HepG2 (cell line): Measurements from ENCODE around the gene DCAKD. TPM values are rescaled to one million over a fixed set of nuclear protein-coding genes. Genes with fewer than 3 reads are reported as not detected.

Experiments
- ELF4 ChIP-seq: sonication (generic); formaldehyde crosslinking; IDR thresholded peaks from 2 replicates; pipeline ENCODE4 v1.5.0; 2020; ENCODE audit warnings: missing genetic modification reagents, mild to moderate bottlenecking, moderate library complexity, borderline replicate concordance
- HMGA1 ChIP-seq: sonication (generic); formaldehyde crosslinking; conservative IDR thresholded peaks from 2 replicates; pipeline ENCODE4 v1.4.0; 2020; ENCODE audit warnings: missing genetic modification reagents
- HNRNPK ChIP-seq: fragments of 200-400 bp; formaldehyde crosslinking; IDR thresholded peaks from 2 replicates; pipeline ENCODE4 v1.6.1; 2018; ENCODE audit warnings: low read length, low read depth, moderate library complexity, mild to moderate bottlenecking; ENCODE audit not compliant: poor library complexity, severe bottlenecking
- MAFG ChIP-seq: sonication (generic); formaldehyde crosslinking; IDR thresholded peaks from 2 replicates; pipeline ENCODE4 v1.5.1; 2020; ENCODE audit warnings: mild to moderate bottlenecking, missing genetic modification reagents
- NFATC3 ChIP-seq: sonication (generic); formaldehyde crosslinking; IDR thresholded peaks from 2 replicates; pipeline ENCODE4 v1.5.1; 2020; ENCODE audit warnings: mild to moderate bottlenecking, missing genetic modification reagents
- NONO ChIP-seq, 2 experiments: fragments of 450-650 bp in 1 of 2; sonication (generic) in 1 of 2; formaldehyde crosslinking in 1 of 2; IDR thresholded peaks in 1 of 2; conservative IDR thresholded peaks in 1 of 2; 2 replicates each; pipeline versions ENCODE4 v1.6.1 to v1.8.0; 2017 to 2022; ENCODE audit warnings: mild to moderate bottlenecking in 1 of 2, missing genetic modification reagents in 1 of 2, moderate library complexity in 1 of 2
- RARG ChIP-seq: sonication (generic); formaldehyde crosslinking; IDR thresholded peaks from 2 replicates; pipeline ENCODE4 v1.4.0; 2020; ENCODE audit warnings: low read depth, mild to moderate bottlenecking, missing genetic modification reagents
- SIX1 ChIP-seq: sonication (generic); formaldehyde crosslinking; IDR thresholded peaks from 2 replicates; pipeline ENCODE4 v1.4.0; 2020; ENCODE audit warnings: missing genetic modification reagents, borderline replicate concordance
- SKI ChIP-seq: fragments of 450-650 bp; IDR thresholded peaks from one replicate; pipeline ENCODE4 v1.6.1; 2018; ENCODE audit warnings: mild to moderate bottlenecking; ENCODE audit not compliant: partially characterized antibody
- ZFAT ChIP-seq: sonication (generic); formaldehyde crosslinking; conservative IDR thresholded peaks from 2 replicates; pipeline ENCODE4 v1.8.1; 2023; ENCODE audit warnings: missing genetic modification reagents, inconsistent platforms
- ZFP37 ChIP-seq: sonication (generic); formaldehyde crosslinking; IDR thresholded peaks from 2 replicates; pipeline ENCODE4 v1.4.0; 2020; ENCODE audit warnings: missing genetic modification reagents, borderline replicate concordance
- ZNF672 ChIP-seq: sonication (generic); formaldehyde crosslinking; IDR thresholded peaks from 2 replicates; pipeline ENCODE4 v1.8.1; 2022; ENCODE audit warnings: missing genetic modification reagents
- ZSCAN22 ChIP-seq: sonication (generic); formaldehyde crosslinking; IDR thresholded peaks from 2 replicates; pipeline ENCODE4 v1.4.0; 2020; ENCODE audit warnings: mild to moderate bottlenecking, missing genetic modification reagents
- polyA plus RNA-seq, 8 experiments: library from polyadenylated mRNA; depleted of rRNA in 3 of 8; stranded (reverse) in 7 of 8; unstranded in 1 of 8; fragments of >200 nt; fragmentation: Illumina TruSeq in 4 of 8; extraction: Trizol in 4 of 8; gene quantifications; 2 replicates each; pipeline versions ENCODE4 v1.2.1 to v1.2.3, GENCODE V29; 2011 to 2016; ENCODE audit warnings: low read depth in 4 of 8, missing spikeins in 1 of 8, mixed read lengths in 1 of 8; ENCODE audit not compliant: insufficient read depth in 1 of 8
- total RNA-seq, 5 experiments: library from RNA; depleted of rRNA; stranded (reverse); fragments of >200 nt; fragmentation: Illumina TruSeq; extraction: Trizol; gene quantifications; 2 replicates each; pipeline ENCODE4 v1.2.3, GENCODE V29; 2016; ENCODE audit warnings: low read depth in 1 of 5
- TF ChIP-seq, protein P1 (sequence below): sonication (generic); formaldehyde crosslinking; IDR thresholded peaks from 2 replicates; pipeline ENCODE4 v1.5.0; 2020; ENCODE audit warnings: missing genetic modification reagents, mild to moderate bottlenecking, borderline replicate concordance
- TF ChIP-seq, protein P2 (sequence below): sonication (generic); formaldehyde crosslinking; IDR thresholded peaks from 2 replicates; pipeline ENCODE4 v1.9.0; 2021; ENCODE audit warnings: mild to moderate bottlenecking, missing genetic modification reagents
- TF ChIP-seq, protein P3 (sequence below): IDR thresholded peaks from 2 replicates; pipeline ENCODE4 v1.6.1; 2012; ENCODE audit warnings: low read length, improper control_type of control experiment
- TF ChIP-seq, protein P4 (sequence below): sonication (generic); formaldehyde crosslinking; IDR thresholded peaks from 2 replicates; pipeline ENCODE4 v1.9.0; 2022; ENCODE audit warnings: missing genetic modification reagents, mild to moderate bottlenecking, borderline replicate concordance

Gene DCAKD
- total and polyA plus RNA-seq, 2 of the 13 experiments (the other 11 are each of a cell fraction or from before 2014, with no cell fraction given), result 25.9 to 29.2 TPM

DNA sequence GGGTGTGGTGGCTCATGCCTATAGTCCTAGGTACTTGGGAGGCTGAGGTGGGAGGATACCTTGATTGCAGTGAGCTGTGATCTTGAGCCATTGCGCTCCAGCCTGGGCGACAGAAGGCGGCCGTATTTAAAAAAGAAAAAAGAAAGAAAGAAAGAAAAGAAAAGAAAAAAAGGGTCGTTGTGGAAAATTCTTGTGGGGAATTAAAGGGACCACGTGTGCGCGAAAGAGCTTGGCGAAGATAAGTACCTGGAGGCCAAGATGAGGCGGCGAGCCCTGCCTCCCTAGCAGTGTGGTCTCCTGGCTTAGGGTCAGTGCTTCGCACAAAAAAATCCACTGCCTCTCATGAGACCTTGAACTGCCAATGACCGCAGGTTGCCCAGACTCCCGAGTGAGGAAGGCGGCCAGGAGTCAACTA lies 9.0 kb upstream of the DCAKD start (continued):
- no peak for TF ChIP-seq ELF4
- TF ChIP-seq, protein P1, sequence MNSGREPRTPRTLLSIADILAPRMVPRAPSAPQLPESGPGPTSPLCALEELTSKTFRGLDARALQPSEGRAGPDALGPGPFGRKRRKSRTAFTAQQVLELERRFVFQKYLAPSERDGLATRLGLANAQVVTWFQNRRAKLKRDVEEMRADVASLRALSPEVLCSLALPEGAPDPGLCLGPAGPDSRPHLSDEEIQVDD, result no peak
- no peak for TF ChIP-seq HMGA1 (CRISPR knock-in tag)
- no peak for TF ChIP-seq SKI
- no peak; the same call in 1 of the 2 replicates for TF ChIP-seq ZSCAN22 (CRISPR knock-in tag)
- no peak for TF ChIP-seq ZNF672 (CRISPR knock-in tag)
- TF ChIP-seq ZFP37 (CRISPR knock-in tag), result 0 out of 2 replicates have a peak, but pooled peaks have one; percentile 83
- TF ChIP-seq, protein P2, sequence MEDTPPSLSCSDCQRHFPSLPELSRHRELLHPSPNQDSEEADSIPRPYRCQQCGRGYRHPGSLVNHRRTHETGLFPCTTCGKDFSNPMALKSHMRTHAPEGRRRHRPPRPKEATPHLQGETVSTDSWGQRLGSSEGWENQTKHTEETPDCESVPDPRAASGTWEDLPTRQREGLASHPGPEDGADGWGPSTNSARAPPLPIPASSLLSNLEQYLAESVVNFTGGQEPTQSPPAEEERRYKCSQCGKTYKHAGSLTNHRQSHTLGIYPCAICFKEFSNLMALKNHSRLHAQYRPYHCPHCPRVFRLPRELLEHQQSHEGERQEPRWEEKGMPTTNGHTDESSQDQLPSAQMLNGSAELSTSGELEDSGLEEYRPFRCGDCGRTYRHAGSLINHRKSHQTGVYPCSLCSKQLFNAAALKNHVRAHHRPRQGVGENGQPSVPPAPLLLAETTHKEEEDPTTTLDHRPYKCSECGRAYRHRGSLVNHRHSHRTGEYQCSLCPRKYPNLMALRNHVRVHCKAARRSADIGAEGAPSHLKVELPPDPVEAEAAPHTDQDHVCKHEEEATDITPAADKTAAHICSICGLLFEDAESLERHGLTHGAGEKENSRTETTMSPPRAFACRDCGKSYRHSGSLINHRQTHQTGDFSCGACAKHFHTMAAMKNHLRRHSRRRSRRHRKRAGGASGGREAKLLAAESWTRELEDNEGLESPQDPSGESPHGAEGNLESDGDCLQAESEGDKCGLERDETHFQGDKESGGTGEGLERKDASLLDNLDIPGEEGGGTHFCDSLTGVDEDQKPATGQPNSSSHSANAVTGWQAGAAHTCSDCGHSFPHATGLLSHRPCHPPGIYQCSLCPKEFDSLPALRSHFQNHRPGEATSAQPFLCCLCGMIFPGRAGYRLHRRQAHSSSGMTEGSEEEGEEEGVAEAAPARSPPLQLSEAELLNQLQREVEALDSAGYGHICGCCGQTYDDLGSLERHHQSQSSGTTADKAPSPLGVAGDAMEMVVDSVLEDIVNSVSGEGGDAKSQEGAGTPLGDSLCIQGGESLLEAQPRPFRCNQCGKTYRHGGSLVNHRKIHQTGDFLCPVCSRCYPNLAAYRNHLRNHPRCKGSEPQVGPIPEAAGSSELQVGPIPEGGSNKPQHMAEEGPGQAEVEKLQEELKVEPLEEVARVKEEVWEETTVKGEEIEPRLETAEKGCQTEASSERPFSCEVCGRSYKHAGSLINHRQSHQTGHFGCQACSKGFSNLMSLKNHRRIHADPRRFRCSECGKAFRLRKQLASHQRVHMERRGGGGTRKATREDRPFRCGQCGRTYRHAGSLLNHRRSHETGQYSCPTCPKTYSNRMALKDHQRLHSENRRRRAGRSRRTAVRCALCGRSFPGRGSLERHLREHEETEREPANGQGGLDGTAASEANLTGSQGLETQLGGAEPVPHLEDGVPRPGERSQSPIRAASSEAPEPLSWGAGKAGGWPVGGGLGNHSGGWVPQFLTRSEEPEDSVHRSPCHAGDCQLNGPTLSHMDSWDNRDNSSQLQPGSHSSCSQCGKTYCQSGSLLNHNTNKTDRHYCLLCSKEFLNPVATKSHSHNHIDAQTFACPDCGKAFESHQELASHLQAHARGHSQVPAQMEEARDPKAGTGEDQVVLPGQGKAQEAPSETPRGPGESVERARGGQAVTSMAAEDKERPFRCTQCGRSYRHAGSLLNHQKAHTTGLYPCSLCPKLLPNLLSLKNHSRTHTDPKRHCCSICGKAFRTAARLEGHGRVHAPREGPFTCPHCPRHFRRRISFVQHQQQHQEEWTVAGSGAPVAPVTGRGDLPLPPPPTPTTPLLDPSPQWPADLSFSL, result no peak
- no peak for TF ChIP-seq HNRNPK
- TF ChIP-seq ZFAT (CRISPR knock-in tag), result 0 out of 2 replicates have a peak, but pooled peaks have one; percentile 61
- peak; percentile 22; the same call in 1 of the 2 replicates for TF ChIP-seq RARG (CRISPR knock-in tag)
- TF ChIP-seq SIX1 (CRISPR knock-in tag), result no peak
- TF ChIP-seq, protein P3, sequence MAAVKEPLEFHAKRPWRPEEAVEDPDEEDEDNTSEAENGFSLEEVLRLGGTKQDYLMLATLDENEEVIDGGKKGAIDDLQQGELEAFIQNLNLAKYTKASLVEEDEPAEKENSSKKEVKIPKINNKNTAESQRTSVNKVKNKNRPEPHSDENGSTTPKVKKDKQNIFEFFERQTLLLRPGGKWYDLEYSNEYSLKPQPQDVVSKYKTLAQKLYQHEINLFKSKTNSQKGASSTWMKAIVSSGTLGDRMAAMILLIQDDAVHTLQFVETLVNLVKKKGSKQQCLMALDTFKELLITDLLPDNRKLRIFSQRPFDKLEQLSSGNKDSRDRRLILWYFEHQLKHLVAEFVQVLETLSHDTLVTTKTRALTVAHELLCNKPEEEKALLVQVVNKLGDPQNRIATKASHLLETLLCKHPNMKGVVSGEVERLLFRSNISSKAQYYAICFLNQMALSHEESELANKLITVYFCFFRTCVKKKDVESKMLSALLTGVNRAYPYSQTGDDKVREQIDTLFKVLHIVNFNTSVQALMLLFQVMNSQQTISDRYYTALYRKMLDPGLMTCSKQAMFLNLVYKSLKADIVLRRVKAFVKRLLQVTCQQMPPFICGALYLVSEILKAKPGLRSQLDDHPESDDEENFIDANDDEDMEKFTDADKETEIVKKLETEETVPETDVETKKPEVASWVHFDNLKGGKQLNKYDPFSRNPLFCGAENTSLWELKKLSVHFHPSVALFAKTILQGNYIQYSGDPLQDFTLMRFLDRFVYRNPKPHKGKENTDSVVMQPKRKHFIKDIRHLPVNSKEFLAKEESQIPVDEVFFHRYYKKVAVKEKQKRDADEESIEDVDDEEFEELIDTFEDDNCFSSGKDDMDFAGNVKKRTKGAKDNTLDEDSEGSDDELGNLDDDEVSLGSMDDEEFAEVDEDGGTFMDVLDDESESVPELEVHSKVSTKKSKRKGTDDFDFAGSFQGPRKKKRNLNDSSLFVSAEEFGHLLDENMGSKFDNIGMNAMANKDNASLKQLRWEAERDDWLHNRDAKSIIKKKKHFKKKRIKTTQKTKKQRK, result no peak
- TF ChIP-seq MAFG (CRISPR knock-in tag), result no peak
- no peak for TF ChIP-seq NFATC3 (CRISPR knock-in tag)
- TF ChIP-seq, protein P4, sequence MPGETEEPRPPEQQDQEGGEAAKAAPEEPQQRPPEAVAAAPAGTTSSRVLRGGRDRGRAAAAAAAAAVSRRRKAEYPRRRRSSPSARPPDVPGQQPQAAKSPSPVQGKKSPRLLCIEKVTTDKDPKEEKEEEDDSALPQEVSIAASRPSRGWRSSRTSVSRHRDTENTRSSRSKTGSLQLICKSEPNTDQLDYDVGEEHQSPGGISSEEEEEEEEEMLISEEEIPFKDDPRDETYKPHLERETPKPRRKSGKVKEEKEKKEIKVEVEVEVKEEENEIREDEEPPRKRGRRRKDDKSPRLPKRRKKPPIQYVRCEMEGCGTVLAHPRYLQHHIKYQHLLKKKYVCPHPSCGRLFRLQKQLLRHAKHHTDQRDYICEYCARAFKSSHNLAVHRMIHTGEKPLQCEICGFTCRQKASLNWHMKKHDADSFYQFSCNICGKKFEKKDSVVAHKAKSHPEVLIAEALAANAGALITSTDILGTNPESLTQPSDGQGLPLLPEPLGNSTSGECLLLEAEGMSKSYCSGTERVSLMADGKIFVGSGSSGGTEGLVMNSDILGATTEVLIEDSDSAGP (CRISPR knock-in tag), result no peak
- no peak for TF ChIP-seq NONO (IDR thresholded peaks at IDR 0.05)
- TF ChIP-seq NONO (CRISPR knock-in tag; conservative IDR thresholded peaks at IDR 0.05), result peak; percentile 10; the same call in 1 of the 2 replicates
